ENCODE data around the gene ZBTB21. TPM values are rescaled to one million over a fixed set of nuclear protein-coding genes. Genes with fewer than 3 reads are reported as not detected.
A peak's percentile ranks its signal among the peaks of the same experiment; 100 is the strongest.

The ZBTB21 gene
- total RNA-seq, 1 donor from 2014 or later: 21.2 TPM

DNA sequence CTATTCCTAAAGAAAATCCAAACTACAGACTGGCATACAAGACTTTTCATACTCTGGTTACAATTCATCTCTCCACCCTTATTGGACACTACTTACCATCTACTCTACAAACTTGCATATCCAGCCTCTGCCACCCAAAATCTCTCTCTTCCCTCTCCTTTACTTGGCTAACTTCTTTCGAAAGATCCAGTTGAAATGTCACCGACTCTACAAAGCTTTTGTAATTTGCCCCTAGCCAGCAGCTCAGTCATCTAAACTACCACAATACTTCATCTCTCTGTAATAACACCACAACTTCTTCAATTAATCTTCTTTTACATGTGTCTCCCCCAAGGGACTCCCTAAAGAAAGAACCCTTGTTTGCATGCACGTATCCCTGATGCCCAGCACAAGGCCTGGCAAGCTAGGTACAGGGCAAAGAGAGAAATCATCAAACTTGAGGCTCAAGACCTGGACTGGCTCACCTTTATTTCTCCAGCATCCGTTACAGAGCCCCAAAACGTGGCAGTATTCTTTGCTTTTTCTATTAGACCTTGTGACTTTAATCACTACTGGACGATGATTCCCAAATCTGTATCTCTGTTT lies 2.7 kb downstream of the ZBTB21 start:
- DNase-seq (ENCODE audit: low spot score): no peak
- TF ChIP-seq, protein P1, sequence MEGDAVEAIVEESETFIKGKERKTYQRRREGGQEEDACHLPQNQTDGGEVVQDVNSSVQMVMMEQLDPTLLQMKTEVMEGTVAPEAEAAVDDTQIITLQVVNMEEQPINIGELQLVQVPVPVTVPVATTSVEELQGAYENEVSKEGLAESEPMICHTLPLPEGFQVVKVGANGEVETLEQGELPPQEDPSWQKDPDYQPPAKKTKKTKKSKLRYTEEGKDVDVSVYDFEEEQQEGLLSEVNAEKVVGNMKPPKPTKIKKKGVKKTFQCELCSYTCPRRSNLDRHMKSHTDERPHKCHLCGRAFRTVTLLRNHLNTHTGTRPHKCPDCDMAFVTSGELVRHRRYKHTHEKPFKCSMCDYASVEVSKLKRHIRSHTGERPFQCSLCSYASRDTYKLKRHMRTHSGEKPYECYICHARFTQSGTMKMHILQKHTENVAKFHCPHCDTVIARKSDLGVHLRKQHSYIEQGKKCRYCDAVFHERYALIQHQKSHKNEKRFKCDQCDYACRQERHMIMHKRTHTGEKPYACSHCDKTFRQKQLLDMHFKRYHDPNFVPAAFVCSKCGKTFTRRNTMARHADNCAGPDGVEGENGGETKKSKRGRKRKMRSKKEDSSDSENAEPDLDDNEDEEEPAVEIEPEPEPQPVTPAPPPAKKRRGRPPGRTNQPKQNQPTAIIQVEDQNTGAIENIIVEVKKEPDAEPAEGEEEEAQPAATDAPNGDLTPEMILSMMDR (IDR thresholded peaks at IDR 0.05): no peak
- H3K27me3 Mint-ChIP-seq (ENCODE audit: low read depth): no peaks in the 10 kb centered on the region
- H3K4me3 Mint-ChIP-seq (ENCODE audit: unreplicated experiment): no peak overlapping the region
- no peak overlapping the region for H3K27ac Mint-ChIP-seq (ENCODE audit: unreplicated experiment)
- no peaks in the 10 kb centered on the region for H3K9me3 Mint-ChIP-seq (ENCODE audit: low read depth)
- peaks cover 10% of the 10 kb centered on the region for H3K36me3 Mint-ChIP-seq (ENCODE audit: low read depth)
- H3K4me1 Mint-ChIP-seq (ENCODE audit: low read depth): peaks cover 32% of the 10 kb centered on the region

DNA sequence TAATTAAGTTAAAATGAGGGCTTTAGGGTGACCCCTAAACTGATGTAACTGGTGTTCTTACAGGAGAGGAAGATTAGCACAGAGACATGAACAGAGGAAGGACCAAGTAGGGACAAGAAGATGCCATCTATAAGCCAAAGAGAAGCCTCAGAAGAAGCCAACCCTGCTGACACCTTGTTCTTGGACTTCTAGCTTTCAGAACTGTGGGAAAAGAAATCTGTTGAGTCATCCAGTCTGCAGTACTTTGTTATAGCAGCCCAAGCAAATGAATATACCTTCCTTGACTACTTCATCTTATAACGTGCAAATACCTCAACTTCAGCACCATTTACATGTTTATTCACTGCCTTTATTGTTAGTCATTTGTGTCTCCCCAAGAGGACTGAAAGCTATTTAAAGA lies 3.4 kb downstream of the ZBTB21 start:
- Mint-ChIP-seq H3K36me3 (ENCODE audit: low read depth) (peaks cover 10% of the 10 kb centered on the region), H3K27me3 (ENCODE audit: low read depth) (no peaks in the 10 kb centered on the region), H3K9me3 (ENCODE audit: low read depth) (no peaks in the 10 kb centered on the region), H3K4me1 (ENCODE audit: low read depth) (peaks cover 34% of the 10 kb centered on the region), H3K27ac (ENCODE audit: unreplicated experiment) (no peak overlapping the region), H3K4me3 (ENCODE audit: unreplicated experiment) (no peak overlapping the region)
- TF ChIP-seq, protein P1 (IDR thresholded peaks at IDR 0.05): no peak
- DNase-seq (ENCODE audit: low spot score): no peak

DNA sequence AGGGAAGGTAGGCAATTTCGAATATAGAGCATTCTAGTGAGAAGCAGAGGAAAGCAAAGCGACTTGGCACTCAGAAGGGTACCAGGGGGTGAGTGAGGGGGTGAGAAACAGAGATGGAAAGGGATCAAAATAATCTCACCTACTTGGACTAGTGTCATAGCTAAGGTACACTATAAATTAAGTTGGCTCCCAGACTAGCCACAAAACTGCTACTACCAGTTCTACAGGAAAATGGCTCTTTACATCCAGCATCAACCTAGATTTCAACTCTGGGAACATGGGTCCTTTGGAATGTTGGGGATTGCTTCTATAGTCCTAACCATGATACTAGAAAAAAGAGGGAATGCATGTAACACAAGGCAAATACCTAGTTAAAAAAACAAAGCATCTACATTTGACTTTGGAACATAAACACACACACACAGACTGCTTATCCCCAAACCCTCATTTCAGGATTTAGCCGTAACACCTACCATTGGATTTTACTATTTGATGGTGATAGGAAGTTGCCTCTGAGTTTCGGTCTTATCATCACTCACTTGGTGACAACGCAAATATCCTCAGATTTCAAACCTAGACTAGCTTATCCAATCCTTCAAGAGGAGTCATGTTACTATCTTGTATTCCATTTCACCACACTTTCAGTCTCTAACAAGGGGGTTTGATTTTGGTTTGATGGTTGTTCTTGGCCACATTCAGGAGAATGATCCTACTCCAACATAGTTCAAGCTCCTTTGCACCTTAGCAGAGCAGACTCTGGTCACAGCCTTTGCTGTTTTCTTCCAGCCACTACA lies 5.6 kb downstream of the ZBTB21 start:
- no peak overlapping the region for H3K4me3 Mint-ChIP-seq (ENCODE audit: unreplicated experiment)
- peaks cover 36% of the 10 kb centered on the region for H3K4me1 Mint-ChIP-seq (ENCODE audit: low read depth)
- H3K27ac Mint-ChIP-seq (ENCODE audit: unreplicated experiment): no peak overlapping the region

DNA sequence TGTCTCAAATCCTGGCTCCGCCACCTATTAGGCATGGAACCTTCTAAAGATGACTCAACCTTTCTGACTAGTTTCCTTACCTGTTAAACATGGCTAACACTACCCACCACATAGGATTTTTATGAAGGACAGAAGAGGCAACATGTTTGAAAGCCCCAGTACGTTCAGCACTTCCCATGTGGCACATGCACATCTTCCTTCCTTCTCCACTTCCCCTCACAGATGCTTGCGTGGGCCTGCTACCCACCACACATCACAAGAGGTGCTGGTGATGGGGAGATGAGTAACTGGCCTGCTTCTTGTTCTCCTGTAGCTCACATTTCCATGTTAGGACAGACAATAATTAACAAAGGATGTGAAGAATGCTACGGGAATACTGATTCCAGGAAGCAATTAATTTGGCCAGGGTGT lies 7.1 kb downstream of the ZBTB21 start:
- Mint-ChIP-seq H3K36me3 (ENCODE audit: low read depth) (peaks cover 18% of the 10 kb centered on the region), H3K4me1 (ENCODE audit: low read depth) (peaks cover 31% of the 10 kb centered on the region), H3K27ac (ENCODE audit: unreplicated experiment) (no peak overlapping the region), H3K27me3 (ENCODE audit: low read depth) (no peaks in the 10 kb centered on the region), H3K4me3 (ENCODE audit: unreplicated experiment) (no peak overlapping the region), H3K9me3 (ENCODE audit: low read depth) (no peaks in the 10 kb centered on the region)
- no peak for DNase-seq (ENCODE audit: low spot score)
- TF ChIP-seq, protein P1 (IDR thresholded peaks at IDR 0.05): no peak

More for the DNA sequence above, 5.6 kb downstream of the ZBTB21 start:
- Mint-ChIP-seq H3K36me3 (ENCODE audit: low read depth) (peaks cover 17% of the 10 kb centered on the region), H3K27me3 (ENCODE audit: low read depth) (no peaks in the 10 kb centered on the region), H3K9me3 (ENCODE audit: low read depth) (no peaks in the 10 kb centered on the region)
- no peak for DNase-seq (ENCODE audit: low spot score)
- TF ChIP-seq, protein P1 (IDR thresholded peaks at IDR 0.05): no peak

DNA sequence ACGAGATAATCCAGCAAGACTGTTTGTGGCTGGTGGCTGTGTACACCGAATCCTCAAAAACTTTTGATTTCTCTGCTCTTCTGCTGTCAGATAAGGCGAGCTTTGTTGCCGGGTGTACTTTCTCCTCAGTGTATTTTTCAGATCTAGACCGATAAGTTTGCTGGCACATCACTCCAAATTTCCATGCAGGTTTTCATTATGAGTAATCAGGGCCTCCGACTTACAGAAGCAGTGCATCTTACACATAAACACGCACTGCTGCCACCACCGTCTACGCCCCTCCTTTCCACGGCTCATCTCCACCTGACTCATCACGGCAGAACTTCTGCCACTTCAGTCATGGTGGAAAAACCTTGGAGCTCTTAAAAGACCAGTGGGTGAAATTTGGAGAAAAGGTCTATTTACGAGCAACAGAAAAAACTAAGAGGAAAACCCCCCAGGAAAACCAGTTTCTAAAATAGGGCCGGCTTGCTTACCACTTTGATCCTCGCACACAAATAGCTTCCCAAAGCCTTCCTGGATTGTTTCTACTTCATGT lies 7.7 kb downstream of the ZBTB21 start:
- Mint-ChIP-seq H3K4me1 (ENCODE audit: low read depth) (peaks cover 26% of the 10 kb centered on the region), H3K27me3 (ENCODE audit: low read depth) (no peaks in the 10 kb centered on the region), H3K9me3 (ENCODE audit: low read depth) (no peaks in the 10 kb centered on the region), H3K27ac (ENCODE audit: unreplicated experiment) (peak overlapping the region; percentile 74), H3K36me3 (ENCODE audit: low read depth) (peaks cover 16% of the 10 kb centered on the region), H3K4me3 (ENCODE audit: unreplicated experiment) (no peak overlapping the region)
- no peak for DNase-seq (ENCODE audit: low spot score)
- TF ChIP-seq, protein P1 (IDR thresholded peaks at IDR 0.05): no peak

Measured in chondrocyte (in vitro differentiated cells).